Stimulated activated CD8-positive, alpha-beta memory T cell treated with anti-CD3 and anti-CD28 coated beads, Interleukin-15, amount 100 ng/mL, for 24 hours (primary cell): ENCODE data around the gene BAD.
"Not testable (repeated sequence)": the region's sequence is repeated elsewhere in the genome, so short reads cannot be mapped to it uniquely, and the experiment has no call there.

Experiments used
- DNase-seq: peaks from one replicate; pipeline ENCODE4 v3.0.0-alpha.2; 2020; ENCODE audit warnings: low read depth

BAD gene

GRCh38 chr11:64314805-64315561, 30.5 kb upstream of the BAD start:
- no peak for DNase-seq

GRCh38 chr11:64314146-64314804, 29.8 kb upstream of the BAD start:
- DNase-seq = no peak

- no peak for DNase-seq
These were observed 29.2 kb upstream of the BAD start for GRCh38 chr11:64313491-64314145.

GRCh38 chr11:64312947-64313346, 28.5 kb upstream of the BAD start:
- no peak for DNase-seq

GRCh38 chr11:64307795-64308194, 23.3 kb upstream of the BAD start:
- not testable (repeated sequence) for DNase-seq

- DNase-seq = no peak
These were observed 22.6 kb upstream of the BAD start for GRCh38 chr11:64306876-64307622.

GRCh38 chr11:64306563-64306875, 22.1 kb upstream of the BAD start:
- no peak for DNase-seq

GRCh38 chr11:64305691-64306562, 21.5 kb upstream of the BAD start:
- peak; percentile 29 for DNase-seq

- DNase-seq = peak; percentile 98
These were observed 20.7 kb upstream of the BAD start, which contains the start of gene ESRRA for GRCh38 chr11:64305075-64305690. Gene ESRRA (plus strand): TSS chr11:64305524. CDS start chr11:64307180, 1,656 bp downstream.

GRCh38 chr11:64304316-64305072, 20.0 kb upstream of the BAD start:
- DNase-seq = peak; percentile 95

GRCh38 chr11:64304032-64304315, 19.5 kb upstream of the BAD start:
- no peak for DNase-seq

- no peak for DNase-seq
These were observed 18.9 kb upstream of the BAD start for GRCh38 chr11:64303109-64304031.

- no peak for DNase-seq
These were observed 15.6 kb upstream of the BAD start, which contains the start of gene CATSPERZ for GRCh38 chr11:64299847-64300648. Gene CATSPERZ (plus strand): TSS chr11:64300358. CDS start chr11:64300411, 53 bp downstream.

GRCh38 chr11:64298966-64299846, 14.7 kb upstream of the BAD start:
- no peak for DNase-seq

GRCh38 chr11:64297699-64298358, 13.4 kb upstream of the BAD start:
- DNase-seq = no peak

GRCh38 chr11:64296830-64297698, 12.6 kb upstream of the BAD start:
- no peak for DNase-seq
